NCI-H2107 (cell line): ENCODE results near the gene ZNF609.

Experiments used
- DNase-seq: peaks from one replicate; lab custom pipeline; 2025; lab: John Stamatoyannopoulos, UW

The ZNF609 gene

DNA sequence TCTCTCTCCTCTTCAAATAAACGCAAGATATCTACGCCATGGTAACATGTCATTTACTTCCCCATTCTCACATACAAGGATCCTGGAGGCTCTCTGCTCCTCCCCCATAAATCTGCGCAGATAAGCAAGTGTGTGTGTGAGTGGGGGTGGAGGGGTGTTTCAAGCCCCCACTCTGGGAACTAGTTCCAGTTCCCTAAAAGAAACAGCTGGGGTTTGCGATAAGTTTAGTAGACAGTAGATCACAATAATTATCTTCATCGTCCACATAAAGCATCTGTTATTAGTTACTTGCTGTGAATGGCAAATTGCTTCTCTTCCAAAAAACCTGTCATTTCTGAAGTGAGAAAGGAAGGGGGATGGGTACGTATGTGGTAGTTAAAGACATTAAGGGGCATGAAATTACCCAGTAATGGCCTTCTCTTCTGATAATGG, 235.2 kb downstream of the ZNF609 start:
- no peak for DNase-seq

DNA sequence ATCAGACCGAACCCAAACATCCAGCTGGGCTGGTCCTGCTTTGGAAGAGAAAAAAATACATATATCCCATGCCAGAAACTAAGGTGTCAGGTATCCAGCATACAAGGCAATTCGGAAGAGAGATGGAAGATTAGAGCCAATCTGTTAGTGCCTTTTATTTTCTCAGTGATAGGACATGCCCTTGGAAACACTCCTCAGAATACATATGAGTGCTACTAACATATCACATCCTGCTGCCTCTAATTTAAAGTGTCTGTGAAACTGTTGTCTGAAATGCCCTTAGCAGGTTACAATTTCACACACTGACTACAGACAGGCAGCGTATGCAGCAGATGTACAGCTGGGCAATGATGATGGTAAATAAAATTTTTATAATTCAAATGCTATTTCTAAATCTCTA, 236.1 kb downstream of the ZNF609 start:
- DNase-seq = no peak

DNA sequence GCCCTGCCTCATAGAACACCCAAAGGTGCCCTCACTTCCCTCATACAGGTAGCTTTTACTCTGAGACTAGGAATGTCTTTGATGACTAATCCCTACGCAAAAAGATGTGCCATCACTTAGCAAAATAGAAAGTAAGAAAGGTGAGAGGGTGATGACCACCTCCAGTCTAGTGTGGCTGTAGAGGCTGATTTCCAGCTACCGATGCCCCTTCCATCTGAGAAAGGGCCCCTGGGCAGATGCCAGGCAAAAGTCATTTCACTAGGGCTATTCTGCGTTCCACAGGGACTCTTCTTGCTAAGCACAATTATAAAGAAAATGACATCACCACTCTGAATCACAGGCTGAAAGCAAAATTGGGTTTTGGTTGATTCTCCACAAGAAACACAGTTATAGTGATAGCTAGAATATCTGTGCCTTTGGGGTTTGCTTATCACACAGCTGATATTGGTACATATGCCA, 237.6 kb downstream of the ZNF609 start:
- no peak for DNase-seq

DNA sequence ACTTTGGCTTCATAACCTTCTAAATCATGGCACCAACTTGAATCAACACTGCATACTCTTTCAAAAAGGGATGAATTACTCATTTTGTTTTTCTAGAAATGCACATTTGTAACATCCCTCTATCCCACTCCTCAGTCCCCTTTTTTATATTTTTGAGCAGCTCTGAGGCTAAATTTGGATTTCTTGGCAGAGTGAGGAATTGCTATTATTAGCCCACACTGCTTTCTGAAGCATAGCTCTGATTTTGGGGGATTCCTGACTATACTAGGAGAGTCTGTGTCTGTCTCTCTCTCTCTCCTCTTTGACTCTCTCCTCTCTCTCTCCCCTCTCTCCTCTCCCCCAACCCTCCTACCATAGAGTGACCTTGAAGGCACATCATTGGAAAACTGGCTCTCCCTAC, 238.4 kb downstream of the ZNF609 start:
- DNase-seq = no peak

DNA sequence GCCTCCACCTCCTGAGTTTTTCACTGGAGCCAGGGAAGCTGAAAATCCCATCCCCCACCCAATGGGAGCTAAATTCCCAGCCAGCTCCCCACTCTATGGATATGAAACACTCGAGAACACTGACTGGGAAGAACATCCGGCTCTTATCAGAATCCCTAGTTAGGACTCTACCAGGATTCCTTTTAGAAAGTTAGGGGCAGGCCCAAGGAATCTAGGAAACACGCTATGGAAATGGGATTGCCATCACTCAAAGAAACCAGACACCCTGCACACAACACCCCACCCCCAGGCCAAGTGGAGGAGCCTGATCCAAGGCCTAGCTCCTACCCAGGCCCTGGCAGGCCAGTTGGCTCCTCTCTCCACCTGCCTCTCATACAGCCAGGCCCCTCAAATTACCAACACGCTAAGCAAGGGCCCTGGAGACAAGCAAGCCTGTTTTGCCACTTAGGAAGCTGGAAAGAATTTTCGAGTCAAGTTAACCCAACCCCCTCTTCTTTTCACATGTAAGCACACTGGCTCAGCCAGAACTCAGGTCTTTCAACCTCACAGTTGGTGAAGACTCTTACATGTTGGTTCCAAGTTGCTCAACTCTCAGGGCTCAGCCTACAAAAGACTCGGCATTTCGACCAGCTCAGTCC, 239.5 kb downstream of the ZNF609 start:
- DNase-seq = peak; percentile 19

DNA sequence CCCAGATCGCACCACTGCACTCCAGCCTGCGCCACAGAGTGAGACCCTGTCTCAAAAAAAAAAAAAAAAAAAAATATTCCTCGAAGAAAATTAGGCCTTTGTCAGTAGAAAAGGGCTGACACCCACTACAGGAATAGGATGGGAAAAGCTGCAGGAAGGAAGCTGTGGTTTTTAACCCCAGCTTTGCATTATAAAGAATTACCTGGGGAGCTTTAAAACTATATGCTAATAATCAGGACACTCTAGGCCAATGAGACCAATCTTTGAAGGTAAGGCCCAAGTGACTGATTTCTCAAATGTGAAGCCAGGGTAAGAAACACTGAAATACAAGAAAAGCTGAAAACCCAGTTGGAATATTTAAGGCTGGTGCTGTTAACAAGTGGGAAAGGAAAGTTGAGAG, 240.7 kb downstream of the ZNF609 start:
- no peak for DNase-seq

DNA sequence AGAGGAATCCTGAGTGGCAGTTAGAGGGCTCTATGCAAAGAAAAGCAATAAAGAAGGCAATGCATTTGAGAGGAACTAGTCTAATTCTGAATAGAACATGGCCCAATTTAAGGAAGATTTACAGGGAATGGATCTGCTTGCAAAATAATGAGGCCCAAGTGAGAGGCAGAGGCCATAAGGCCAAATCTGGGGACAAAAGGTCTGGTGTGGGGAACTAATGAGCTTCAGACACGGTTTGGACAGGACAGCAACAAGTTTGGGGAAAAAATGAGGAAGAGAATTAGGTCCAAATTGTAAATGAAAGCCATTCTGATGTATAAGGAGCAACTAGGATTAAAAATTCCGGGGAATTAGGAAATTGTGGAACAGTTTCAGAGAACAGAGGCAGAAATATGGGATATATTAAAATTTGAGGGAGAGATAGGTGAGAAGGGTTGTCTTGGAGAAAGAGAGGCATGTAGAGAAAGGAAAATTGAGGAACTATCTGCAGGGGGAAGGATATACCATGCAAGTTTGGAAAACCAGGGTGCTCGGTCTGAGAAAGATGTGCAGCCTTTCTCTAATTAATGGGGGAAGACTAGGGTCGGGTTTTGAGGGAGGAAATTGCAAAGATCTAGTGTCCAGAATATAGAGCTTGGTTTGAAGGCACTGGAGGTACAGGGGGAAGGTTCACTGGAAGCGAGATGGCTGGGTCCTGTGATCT, 241.3 kb downstream of the ZNF609 start:
- DNase-seq = no peak

DNA sequence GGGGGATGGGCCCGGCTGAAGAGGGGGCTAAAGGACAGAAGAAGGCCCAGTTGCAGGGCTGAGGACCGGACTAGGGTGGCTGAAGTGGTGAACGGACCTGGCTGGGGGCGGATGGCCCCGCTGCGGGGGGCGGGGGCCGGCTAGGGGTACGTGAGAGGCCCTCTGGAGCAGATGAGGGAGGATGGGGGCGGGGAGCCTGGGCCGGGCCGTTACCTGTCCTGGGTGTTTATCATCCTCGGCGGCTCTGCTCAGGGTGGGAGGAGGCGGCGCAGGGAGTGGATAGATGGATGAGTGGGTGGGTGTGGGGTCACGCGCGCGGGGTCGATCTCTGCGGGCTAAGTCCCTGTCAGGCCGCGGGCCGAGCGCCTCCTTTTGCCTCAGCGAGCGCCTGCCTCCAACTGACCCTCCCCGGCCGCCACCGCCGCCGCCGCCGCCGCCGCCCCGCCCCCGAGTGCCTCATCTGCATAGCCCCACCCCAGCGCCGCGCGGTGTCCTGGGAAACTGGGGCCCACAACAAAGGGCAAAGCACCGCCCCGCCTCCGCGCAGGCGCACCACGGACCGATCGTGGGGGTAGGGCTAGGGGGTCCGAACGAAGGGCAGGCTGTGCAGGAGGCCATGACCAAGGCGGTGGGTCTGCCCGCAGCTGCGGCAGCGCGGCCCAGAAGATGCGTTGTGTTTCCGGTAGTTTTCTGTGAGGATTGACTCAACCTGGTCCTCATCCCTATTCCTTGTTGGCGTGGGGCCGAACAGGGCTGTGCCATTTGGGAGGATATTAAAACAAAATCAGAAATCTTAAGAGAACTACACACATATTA, 242.6 kb downstream of the ZNF609 start:
- DNase-seq = peak; percentile 51

DNA sequence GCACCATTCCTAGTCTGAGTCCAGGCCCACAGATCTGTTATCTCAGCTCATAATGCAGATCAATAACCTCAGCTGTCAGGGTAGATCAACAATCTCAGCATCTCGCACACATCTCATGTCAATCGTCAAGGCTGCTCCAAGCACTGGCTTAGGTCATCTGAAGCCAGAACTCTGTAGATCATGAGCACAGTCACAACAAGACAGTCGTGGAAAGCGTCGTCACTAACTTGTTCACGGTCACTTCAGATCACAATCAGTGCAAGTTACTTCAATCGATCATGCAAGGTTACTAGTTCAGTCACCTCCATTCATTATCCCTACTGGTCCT, 243.2 kb downstream of the ZNF609 start:
- DNase-seq = no peak

DNA sequence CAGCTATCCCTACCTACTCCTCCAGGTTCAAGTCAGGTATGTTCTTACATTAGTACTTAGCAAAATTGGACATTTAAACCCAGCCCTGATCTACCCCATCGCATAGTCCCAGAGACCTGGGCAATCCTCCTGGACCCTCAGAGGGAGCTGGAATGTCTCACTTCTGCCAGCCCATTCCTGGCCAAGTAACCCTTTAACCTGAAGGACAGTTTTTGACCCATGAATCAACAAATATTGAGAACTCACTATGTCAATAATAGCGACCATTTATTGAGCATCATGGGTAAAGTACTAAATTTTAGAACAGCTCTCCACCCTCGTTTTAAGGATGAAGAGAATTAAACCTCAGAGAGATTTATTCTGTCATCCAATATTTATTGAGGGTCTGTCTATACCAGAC, 244.6 kb downstream of the ZNF609 start:
- no peak for DNase-seq

DNA sequence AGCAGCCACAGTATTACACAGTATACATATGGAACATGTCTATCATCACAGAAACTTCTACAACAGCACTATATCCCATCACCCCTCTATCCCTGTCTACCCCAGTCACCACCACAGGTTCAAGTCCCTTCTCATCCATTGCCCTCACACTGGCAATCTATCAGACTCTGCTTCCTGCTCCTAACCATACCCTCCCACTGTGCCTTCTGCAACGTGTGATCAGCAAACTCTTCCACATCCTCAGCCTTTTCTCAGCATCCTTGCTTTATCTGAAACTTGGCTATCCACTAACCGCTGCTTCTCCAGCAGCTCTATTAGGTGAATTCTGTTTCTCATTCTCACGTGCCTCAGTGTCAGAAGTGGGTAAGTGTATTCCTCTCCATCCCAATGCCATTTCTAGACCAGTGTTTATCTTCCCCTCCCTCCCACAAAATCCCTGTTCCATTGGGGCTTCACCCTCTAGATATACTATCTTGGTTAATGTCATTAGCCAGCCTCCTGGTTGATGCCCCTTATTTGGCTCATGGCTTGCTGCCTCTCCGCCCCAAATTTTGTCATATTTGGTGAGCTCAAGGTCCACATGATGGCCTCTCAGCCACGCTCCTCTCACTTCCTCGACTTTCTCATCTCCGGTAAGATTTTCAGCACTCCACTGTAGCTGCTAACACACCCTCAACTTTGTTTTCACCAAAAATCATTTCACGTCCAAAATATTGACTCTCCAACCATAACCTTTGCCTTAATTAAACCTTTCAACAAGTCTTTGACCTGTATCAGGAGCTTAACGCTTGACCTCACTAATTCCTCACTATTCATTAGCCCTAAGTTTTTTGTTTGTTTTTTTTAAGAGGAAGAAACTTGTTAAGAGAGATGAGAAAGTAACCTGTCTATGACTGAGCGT, 245.9 kb downstream of the ZNF609 start:
- no peak for DNase-seq

DNA sequence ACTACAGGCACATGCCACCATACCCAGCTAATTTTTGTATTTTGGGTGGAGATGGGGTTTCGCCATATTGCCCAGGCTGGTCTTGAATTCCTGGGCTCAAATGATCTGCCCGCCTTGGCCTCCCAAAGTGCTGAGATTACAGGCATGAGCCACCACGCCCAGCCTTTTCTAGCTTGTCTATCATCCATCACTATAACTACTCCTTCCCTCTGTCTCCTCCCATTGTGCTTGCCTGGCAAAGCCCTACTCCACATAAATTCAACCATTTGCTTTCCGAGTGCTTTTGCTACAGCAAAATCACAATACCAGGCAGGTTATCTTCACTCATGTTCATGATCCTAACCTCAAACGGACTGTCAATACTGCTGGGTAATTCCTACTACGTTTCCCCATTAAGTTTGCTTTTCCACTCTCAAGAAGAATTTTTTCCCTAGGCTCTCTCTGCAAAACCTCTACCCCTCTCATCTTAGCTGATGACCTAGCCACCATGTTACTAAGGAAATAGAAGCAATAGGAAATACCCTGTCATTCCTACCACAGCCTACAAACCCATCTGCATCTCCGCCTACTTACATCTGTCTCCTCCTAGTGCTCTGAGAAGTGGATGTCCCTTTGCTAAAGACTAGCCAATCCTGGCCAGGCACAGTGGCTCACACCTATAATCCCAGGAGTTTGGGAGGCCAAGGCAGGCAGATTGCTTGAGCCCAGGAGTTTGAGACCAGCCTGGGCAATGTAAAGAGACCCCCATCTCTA, 250.5 kb downstream of the ZNF609 start:
- no peak for DNase-seq

DNA sequence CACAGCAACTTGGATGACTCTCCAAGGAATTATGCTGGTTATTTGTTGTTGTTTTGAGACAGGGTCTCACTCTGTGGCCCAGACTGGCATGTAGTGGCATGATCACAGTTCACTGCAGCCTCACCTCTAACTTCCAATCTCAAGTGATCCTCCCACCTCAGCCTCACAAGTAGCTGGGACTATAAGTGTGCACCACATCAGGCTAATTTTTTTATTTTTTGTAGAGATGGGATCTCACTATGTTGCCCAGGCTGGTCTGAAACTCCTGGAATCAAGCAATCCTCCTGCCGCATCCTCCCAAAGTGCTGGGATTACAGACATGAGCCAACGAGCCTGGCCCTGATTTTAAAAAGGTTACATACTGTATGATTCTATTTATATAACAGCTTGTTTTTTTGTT, 252.0 kb downstream of the ZNF609 start:
- DNase-seq = no peak

DNA sequence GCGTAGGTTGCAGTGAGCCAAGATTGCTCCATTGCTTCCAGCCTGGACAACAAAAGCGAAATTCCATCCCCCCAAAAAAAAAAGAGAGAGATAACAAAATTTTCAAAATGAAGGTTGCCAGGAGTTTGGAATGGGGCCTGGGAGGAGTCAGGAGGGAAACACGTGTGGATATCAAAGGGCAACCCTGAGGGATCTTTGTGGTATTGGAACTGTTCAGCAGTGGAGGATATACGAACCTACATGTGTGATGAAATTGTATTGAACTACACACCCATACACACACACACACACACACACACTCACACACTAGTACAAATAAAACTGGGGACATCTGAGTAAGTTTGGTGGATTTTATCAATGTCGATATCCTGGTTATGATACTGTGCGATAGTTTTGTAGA, 253.2 kb downstream of the ZNF609 start:
- no peak for DNase-seq

DNA sequence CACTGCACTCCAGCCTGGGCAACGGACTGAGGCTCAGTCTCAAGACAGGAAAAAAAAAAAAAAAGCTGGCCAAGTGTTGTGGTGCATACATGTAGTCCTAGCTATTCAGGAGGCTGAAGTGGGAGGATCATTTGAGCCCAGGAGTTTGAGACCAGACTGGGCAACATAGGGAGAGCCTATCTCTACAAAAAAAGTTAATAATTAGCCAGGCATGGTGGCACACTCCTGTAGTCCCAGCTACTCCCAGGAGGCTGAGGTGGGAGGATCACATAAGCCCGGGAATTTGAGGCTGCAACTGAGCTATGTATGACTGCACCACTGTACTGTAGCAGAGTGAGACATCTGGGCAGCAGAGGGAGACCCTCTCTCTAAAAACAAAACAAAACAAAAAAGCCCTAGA, 256.1 kb downstream of the ZNF609 start:
- no peak for DNase-seq

DNA sequence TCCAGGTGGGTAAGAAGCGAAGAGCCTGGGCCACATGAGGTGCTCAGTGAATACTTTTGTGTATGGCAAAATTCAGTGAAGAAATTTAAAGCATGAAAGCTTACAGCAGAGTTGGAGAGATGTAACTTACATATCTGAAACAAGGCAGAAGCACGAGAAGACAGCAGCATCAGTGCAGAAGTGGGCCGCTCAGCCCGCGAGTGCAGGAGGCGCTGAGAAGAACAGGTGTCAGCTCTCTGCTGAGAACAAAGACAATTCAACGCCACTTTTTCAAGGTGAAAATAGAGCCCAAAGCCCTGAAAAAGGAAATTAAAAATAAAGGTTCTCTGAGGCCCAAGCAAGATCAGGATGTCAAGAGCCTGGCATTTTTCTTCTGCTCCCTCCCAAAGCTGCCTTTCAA, 256.8 kb downstream of the ZNF609 start:
- DNase-seq = no peak

DNA sequence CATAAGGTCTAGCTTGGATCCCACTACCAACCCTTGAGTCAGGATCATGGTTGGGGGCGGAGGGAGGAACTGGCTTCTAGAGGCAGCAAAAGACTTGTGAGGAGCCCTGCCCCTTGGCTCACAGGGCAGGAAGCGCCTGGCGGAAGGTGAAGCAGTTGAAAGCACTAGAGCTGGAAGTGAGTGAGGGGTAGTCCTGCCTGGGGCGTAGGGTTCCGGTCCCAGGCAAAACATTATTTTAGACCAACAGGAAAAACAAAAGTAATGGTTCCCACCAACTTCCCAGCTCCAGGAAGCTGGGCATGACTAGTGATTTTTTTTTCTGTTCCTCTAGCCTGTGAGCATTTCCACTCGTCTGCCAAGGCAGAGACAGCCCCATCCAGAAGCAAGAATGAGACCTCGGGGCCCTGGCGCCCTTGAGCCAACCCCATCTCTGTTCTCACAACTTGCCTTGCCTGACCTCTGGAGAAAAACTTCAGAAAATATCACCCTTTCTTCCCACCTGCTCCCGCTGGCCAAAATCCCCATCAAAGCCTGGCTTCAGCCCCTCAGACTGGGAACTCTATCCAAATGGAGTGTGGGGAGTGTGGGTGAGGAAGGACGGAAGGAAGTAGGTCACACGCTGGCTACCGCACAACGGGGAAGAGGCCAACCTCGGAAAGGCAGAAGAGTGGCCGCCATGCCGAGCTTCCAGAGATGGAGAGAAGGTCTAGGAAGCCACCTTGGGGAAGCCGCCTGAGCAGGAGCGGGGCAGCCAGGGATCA, 257.5 kb downstream of the ZNF609 start:
- no peak for DNase-seq

DNA sequence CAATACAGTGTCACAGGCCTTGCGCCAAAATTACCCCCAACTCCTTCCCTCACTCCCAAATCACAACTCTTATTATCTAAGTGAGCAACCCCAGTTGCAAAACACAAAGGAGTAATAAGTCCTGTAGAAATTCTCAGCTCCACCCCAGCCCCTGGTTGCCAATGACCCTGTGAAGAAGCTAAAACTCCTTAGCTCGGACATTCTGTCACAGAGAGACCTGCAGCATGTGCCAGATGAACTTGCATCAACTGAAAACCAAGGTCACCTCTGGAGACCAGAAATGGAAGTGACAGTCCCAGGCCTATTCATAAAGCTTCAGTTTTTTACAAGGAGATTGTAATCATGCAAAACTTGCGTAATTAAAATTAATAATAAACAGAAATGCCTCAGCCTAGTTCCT, 259.8 kb downstream of the ZNF609 start:
- DNase-seq = no peak

DNA sequence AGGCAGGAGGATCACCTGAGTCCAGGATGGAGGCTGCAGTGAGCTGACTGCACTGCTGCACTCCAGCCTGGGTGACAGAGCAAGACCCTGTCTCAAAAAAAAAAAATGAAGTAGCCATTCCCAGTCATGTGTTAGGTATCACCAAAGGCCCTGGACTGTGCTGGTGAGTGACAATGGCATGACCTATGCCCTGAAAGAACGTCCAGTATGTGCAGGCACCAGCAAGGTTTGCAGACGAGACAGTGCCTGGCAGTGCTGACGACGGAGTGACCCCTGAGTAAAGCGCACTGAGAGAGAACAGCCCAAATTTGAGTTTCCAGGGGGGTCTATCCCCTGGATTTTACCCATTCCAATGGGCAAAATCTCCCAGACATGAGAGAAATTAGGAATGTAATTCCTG, 269.8 kb downstream of the ZNF609 start:
- DNase-seq = no peak

DNA sequence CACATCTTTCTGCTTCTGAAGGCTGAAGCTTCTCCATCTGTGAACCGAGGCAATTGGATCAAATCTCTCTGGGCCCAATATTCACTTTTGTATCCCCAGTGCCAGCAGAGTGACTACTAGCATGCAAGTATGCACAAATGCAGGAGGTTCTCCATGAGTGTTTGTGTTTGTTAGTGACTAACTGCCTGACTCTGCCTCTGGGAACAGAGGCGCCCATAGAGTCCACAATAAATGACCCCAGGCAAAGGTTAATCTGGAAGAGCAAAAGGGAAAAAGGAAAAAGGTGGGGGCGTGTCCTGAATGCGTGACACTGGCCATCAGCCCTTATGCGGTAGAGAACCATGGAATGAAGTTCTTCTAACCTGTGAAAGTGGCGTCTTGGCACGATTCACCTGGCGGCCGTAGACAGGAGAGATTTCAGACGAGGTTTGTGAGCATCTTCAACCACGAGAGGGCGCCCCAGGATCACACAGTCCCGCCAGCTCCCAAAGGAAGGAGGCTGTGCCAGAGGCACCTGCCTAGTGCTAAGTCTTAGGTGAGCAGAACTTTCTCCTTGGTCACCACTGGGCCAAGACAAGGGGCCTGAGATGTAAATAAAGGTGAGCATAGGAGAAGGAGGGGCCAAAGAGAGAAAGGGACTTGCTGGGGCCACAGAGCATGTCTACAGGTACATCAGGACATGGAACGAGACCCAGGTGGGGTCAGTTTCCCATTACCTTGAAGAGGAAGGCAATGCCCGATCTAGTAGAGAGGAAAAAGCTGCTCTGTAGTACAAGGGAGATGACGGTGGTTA, 270.8 kb downstream of the ZNF609 start:
- DNase-seq = peak; percentile 39
